ENCODE results near the gene PDE6A.

The PDE6A gene

GRCh38 chr5:149808264-149808982 is 136.2 kb downstream of the PDE6A start:
- DNase-seq, result no peak

Data from activated T-cell treated with anti-CD3 and anti-CD28 coated beads, Interleukin-2, amount 50 U/mL, for 1 hour (primary cell).